KMS-11 (cell line): ENCODE measurements around the gene RALGPS1.
"Not testable (repeated sequence)": the region's sequence is repeated elsewhere in the genome, so short reads cannot be mapped to it uniquely, and the experiment has no call there.

Source experiments
- H2AFZ ChIP-seq: fragments of 200-600 bp; sonication (generic); 2 replicates; pipeline ENCODE4 v1.6.1; 2016; ENCODE audit warnings: antibody characterized with exemption, mixed run types, low read depth
- H3K27ac ChIP-seq: fragments of 200-600 bp; sonication (generic); 2 replicates; pipeline ENCODE4 v1.6.1; 2016; ENCODE audit warnings: mild to moderate bottlenecking, mixed run types
- H3K27me3 ChIP-seq: fragments of 200-600 bp; sonication (generic); 2 replicates; pipeline ENCODE4 v1.6.1; 2017; ENCODE audit warnings: mild to moderate bottlenecking, low read depth, mixed run types, moderate library complexity; ENCODE audit not compliant: insufficient read depth
- H3K36me3 ChIP-seq: fragments of 200-600 bp; sonication (generic); 2 replicates; pipeline ENCODE4 v1.6.1; 2017; ENCODE audit warnings: mild to moderate bottlenecking, mixed run types; ENCODE audit not compliant: insufficient read depth
- H3K4me1 ChIP-seq: fragments of 200-600 bp; sonication (generic); 2 replicates; pipeline ENCODE4 v1.6.1; 2016; ENCODE audit warnings: mild to moderate bottlenecking, low read depth, mixed run types; ENCODE audit not compliant: poor library complexity, severe bottlenecking
- H3K4me2 ChIP-seq: fragments of 200-600 bp; sonication (generic); 2 replicates; pipeline ENCODE4 v1.7.0; 2016; ENCODE audit warnings: mild to moderate bottlenecking, mixed run types
- H3K4me3 ChIP-seq: fragments of 200-600 bp; sonication (generic); IDR thresholded peaks from 2 replicates; pipeline ENCODE4 v1.6.1; 2017; ENCODE audit warnings: low read depth, low read length, mixed read lengths; ENCODE audit not compliant: insufficient read depth
- H3K79me2 ChIP-seq: fragments of 200-600 bp; sonication (generic); 2 replicates; pipeline ENCODE4 v1.6.1; 2016; ENCODE audit warnings: low read depth, mixed run types; ENCODE audit not compliant: insufficient read depth
- H3K9ac ChIP-seq: fragments of 200-600 bp; sonication (generic); 2 replicates; pipeline ENCODE4 v1.6.1; 2016; ENCODE audit warnings: mild to moderate bottlenecking, mixed run types
- H4K20me1 ChIP-seq: fragments of 200-600 bp; sonication (generic); 2 replicates; pipeline ENCODE4 v1.6.1; 2016; ENCODE audit warnings: mild to moderate bottlenecking, mixed run types; ENCODE audit not compliant: insufficient read depth
- TF ChIP-seq, protein P1 (sequence below): fragments of 200-600 bp; sonication (generic); conservative IDR thresholded peaks from 2 replicates; pipeline ENCODE4 v1.6.1; 2017; ENCODE audit warnings: low read depth, mild to moderate bottlenecking, antibody characterized with exemption, low read length, moderate library complexity, mixed read lengths

RALGPS1 gene

DNA sequence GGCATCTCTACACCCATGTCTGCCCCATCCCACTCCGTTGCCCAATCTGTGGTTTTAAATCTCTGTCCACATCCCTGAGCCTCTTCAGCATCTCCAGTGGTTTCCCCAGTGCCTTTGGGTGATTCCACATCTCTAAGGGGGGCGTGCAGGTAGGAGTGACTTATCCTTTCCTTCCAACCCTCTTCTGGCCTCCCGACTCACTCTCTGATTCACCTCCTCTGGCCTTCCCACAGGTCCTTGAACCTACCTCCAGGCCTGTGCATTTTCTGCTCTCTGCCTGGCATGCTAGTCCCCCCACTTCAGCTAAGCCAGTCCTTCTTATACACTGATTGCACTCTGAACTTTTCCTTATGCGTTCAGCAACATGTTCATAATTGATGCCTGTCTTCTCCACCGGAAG, 99.0 kb downstream of the RALGPS1 start:
- no peaks in the 10 kb centered on the region for H3K79me2 ChIP-seq
- H3K4me3 ChIP-seq, result no peak overlapping the region
- no peak overlapping the region for H2AFZ ChIP-seq
- H3K4me2 ChIP-seq, result no peak overlapping the region
- H3K27me3 ChIP-seq, result no peaks in the 10 kb centered on the region
- peaks cover 100% of the 10 kb centered on the region for H3K4me1 ChIP-seq
- H3K9ac ChIP-seq, result no peak overlapping the region
- H4K20me1 ChIP-seq, result no peaks in the 10 kb centered on the region
- H3K27ac ChIP-seq, result no peak overlapping the region
- no peaks in the 10 kb centered on the region for H3K36me3 ChIP-seq
- TF ChIP-seq, protein P1, sequence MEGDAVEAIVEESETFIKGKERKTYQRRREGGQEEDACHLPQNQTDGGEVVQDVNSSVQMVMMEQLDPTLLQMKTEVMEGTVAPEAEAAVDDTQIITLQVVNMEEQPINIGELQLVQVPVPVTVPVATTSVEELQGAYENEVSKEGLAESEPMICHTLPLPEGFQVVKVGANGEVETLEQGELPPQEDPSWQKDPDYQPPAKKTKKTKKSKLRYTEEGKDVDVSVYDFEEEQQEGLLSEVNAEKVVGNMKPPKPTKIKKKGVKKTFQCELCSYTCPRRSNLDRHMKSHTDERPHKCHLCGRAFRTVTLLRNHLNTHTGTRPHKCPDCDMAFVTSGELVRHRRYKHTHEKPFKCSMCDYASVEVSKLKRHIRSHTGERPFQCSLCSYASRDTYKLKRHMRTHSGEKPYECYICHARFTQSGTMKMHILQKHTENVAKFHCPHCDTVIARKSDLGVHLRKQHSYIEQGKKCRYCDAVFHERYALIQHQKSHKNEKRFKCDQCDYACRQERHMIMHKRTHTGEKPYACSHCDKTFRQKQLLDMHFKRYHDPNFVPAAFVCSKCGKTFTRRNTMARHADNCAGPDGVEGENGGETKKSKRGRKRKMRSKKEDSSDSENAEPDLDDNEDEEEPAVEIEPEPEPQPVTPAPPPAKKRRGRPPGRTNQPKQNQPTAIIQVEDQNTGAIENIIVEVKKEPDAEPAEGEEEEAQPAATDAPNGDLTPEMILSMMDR, result no peak

- TF ChIP-seq, protein P1, result no peak
- H3K4me1 ChIP-seq, result peaks cover 100% of the 10 kb centered on the region
- no peak overlapping the region for H3K9ac ChIP-seq
- no peak overlapping the region for H2AFZ ChIP-seq
- H4K20me1 ChIP-seq, result no peaks in the 10 kb centered on the region
- no peak overlapping the region for H3K4me2 ChIP-seq
- no peaks in the 10 kb centered on the region for H3K27me3 ChIP-seq
- H3K36me3 ChIP-seq, result no peaks in the 10 kb centered on the region
- no peak overlapping the region for H3K27ac ChIP-seq
- H3K4me3 ChIP-seq, result no peak overlapping the region
- no peaks in the 10 kb centered on the region for H3K79me2 ChIP-seq
Measured at GRCh38 chr9:127014216-127014909, 99.8 kb downstream of the RALGPS1 start.

- H3K4me2 ChIP-seq, result no peak overlapping the region
- TF ChIP-seq, protein P1, result no peak
- no peaks in the 10 kb centered on the region for H3K36me3 ChIP-seq
- no peak overlapping the region for H3K27ac ChIP-seq
- H3K4me3 ChIP-seq, result no peak overlapping the region
- no peaks in the 10 kb centered on the region for H4K20me1 ChIP-seq
- no peaks in the 10 kb centered on the region for H3K79me2 ChIP-seq
- peaks cover 100% of the 10 kb centered on the region for H3K4me1 ChIP-seq
- H3K27me3 ChIP-seq, result no peaks in the 10 kb centered on the region
- no peak overlapping the region for H3K9ac ChIP-seq
- H2AFZ ChIP-seq, result no peak overlapping the region
Measured at GRCh38 chr9:127014910-127015540, 100.4 kb downstream of the RALGPS1 start.

DNA sequence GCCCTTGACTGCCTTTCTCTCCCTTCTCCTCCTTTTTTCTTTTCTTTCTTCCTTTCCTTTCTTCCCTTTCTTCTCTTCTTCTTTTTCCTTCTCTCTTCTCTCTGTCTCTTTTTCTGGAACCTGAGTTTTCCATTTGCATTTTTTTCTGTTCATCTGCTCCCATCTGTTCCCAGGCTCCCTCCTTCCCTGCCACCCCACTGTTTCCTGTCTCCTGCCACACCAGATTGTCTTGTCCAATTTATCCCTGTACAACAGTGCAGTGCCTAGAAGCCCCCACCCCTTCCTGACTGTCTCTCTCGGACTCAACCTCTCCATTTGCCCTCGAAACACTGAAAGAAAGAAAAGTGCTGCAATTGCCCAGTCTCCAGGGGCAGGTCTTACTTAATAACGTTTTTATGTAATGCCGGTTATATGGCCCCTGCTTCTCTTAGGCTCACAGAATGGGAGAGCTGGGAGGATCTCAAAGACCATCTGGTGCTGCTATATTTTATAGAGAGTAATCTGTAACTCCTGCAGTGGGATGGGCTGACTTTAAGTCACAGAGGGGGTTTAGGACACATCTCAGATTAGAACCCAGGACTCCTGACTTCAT, 101.4 kb downstream of the RALGPS1 start:
- no peak overlapping the region for H3K9ac ChIP-seq
- H3K4me3 ChIP-seq, result no peak overlapping the region
- no peak overlapping the region for H3K27ac ChIP-seq
- H2AFZ ChIP-seq, result no peak overlapping the region
- no peaks in the 10 kb centered on the region for H3K36me3 ChIP-seq
- H4K20me1 ChIP-seq, result no peaks in the 10 kb centered on the region
- no peaks in the 10 kb centered on the region for H3K79me2 ChIP-seq
- TF ChIP-seq, protein P1, result no peak
- H3K4me1 ChIP-seq, result peaks cover 100% of the 10 kb centered on the region
- H3K27me3 ChIP-seq, result no peaks in the 10 kb centered on the region
- H3K4me2 ChIP-seq, result no peak overlapping the region

- H3K4me1 ChIP-seq, result peaks cover 100% of the 10 kb centered on the region
- not testable (repeated sequence) for H3K4me3 ChIP-seq, H3K36me3 ChIP-seq, H3K27ac ChIP-seq, H2AFZ ChIP-seq, H4K20me1 ChIP-seq, H3K79me2 ChIP-seq, H3K27me3 ChIP-seq, H3K4me2 ChIP-seq, H3K9ac ChIP-seq
Measured at GRCh38 chr9:127017979-127018378, 103.4 kb downstream of the RALGPS1 start.
